ENCODE results near the gene SGO2. TPM values are rescaled to one million over a fixed set of nuclear protein-coding genes. Genes with fewer than 3 reads are reported as not detected.

The SGO2 gene
- total RNA-seq, 1 experiment from 2014 or later = 20.1 TPM

DNA sequence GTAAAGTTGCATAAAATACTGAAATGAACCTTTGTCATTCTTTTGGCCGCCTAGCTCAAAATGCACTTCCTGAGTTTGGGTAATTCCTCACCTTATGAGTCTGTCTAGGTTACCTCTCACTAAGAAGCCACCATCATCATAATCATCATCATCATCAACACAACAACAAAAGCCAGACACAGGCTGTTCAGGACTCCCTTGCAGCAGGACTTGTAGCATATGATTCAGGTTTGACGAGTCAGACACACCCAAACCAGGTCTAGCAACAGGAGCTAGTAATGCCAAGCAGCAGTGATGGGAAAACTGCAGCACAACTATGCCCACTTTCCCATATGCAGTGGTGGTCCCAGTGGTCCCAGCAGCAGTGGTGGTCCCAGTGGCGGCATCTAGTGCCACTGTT lies 2.8 kb upstream of the SGO2 start:
- no peaks in the 10 kb centered on the region for H3K27me3 Mint-ChIP-seq (ENCODE audit: insufficient read depth, unreplicated experiment)
- intact Hi-C loops (cut with micrococcal nuclease; ENCODE audit: unreplicated experiment) = no loop called here
- H3K9me3 Mint-ChIP-seq (ENCODE audit: unreplicated experiment) = peaks cover 4% of the 10 kb centered on the region
- H3K36me3 ChIP-seq (ENCODE audit: control insufficient read depth, insufficient read depth, low read length) = no peaks in the 10 kb centered on the region
- no peak overlapping the region for H3K4me3 ChIP-seq (ENCODE audit: low read depth, low read length)
- BruUV-seq (replicated peaks) = no TSS peak
- no peak for DNase-seq
- H3K4me3 Mint-ChIP-seq (ENCODE audit: unreplicated experiment) = no peak overlapping the region
- H3K4me1 ChIP-seq = peaks cover 15% of the 10 kb centered on the region; the same call in 1 of the 2 replicates
- H3K27ac Mint-ChIP-seq (ENCODE audit: unreplicated experiment) = no peak overlapping the region
- no peaks in the 10 kb centered on the region for H3K27me3 ChIP-seq (replicated peaks; ENCODE audit: control insufficient read depth, insufficient read depth, low read length)
- H3K4me1 Mint-ChIP-seq (ENCODE audit: low read depth, unreplicated experiment) = peaks cover 10% of the 10 kb centered on the region
- POLR2A ChIA-PET = no interaction called here
- CTCF ChIA-PET = no interaction called here
- TF ChIP-seq, protein P1, sequence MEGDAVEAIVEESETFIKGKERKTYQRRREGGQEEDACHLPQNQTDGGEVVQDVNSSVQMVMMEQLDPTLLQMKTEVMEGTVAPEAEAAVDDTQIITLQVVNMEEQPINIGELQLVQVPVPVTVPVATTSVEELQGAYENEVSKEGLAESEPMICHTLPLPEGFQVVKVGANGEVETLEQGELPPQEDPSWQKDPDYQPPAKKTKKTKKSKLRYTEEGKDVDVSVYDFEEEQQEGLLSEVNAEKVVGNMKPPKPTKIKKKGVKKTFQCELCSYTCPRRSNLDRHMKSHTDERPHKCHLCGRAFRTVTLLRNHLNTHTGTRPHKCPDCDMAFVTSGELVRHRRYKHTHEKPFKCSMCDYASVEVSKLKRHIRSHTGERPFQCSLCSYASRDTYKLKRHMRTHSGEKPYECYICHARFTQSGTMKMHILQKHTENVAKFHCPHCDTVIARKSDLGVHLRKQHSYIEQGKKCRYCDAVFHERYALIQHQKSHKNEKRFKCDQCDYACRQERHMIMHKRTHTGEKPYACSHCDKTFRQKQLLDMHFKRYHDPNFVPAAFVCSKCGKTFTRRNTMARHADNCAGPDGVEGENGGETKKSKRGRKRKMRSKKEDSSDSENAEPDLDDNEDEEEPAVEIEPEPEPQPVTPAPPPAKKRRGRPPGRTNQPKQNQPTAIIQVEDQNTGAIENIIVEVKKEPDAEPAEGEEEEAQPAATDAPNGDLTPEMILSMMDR (IDR thresholded peaks at IDR 0.05; ENCODE audit: insufficient read depth in 1 of 2, low read depth in 1 of 2, low read length in 1 of 2, severe bottlenecking in 1 of 2, unreplicated experiment in 1 of 2) = no peak
- H3K9me3 ChIP-seq = peaks cover under 1% of the 10 kb centered on the region; the same call in 1 of the 2 replicates
- H3K36me3 Mint-ChIP-seq (ENCODE audit: insufficient read depth, unreplicated experiment) = peaks cover 5% of the 10 kb centered on the region

DNA sequence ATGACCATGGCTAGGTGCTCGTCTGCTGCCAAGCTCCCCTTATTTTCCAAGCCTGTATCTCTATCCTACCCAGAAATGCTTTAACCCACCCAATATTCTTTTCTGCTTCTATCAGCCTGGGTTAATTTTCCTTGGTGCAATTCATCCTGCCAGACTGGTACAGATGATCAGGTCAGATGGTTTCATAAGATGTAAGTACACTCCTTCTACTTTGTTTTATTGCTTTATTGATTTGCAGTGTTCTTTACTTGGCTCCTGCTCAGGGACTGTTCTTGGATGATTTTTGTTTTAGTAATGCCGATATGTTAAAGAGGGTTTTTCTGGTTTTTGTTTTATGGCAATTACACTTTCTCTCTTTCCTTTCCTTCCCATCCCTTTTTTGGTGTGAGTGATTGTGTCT lies 2.4 kb upstream of the SGO2 start:
- H3K27ac Mint-ChIP-seq (ENCODE audit: unreplicated experiment) = no peak overlapping the region
- POLR2A ChIA-PET = no interaction called here
- peaks cover 5% of the 10 kb centered on the region for H3K36me3 Mint-ChIP-seq (ENCODE audit: insufficient read depth, unreplicated experiment)
- H3K27me3 Mint-ChIP-seq (ENCODE audit: insufficient read depth, unreplicated experiment) = no peaks in the 10 kb centered on the region
- H3K4me1 Mint-ChIP-seq (ENCODE audit: low read depth, unreplicated experiment) = peaks cover 14% of the 10 kb centered on the region
- CTCF ChIA-PET = interaction anchor here (0.8 kb wide), 1 partner anchor 142 kb away, joined by 3 read pairs; no protein-coding TSS in a partner anchor
- Histone ChIP-seq H3K27me3 (replicated peaks; ENCODE audit: control insufficient read depth, insufficient read depth, low read length) (no peaks in the 10 kb centered on the region), H3K9me3 (no peaks in the 10 kb centered on the region), H3K4me1 (peaks cover 15% of the 10 kb centered on the region; the same call in 1 of the 2 replicates), H3K36me3 (ENCODE audit: control insufficient read depth, insufficient read depth, low read length) (no peaks in the 10 kb centered on the region), H3K4me3 (ENCODE audit: low read depth, low read length) (no peak overlapping the region)
- TF ChIP-seq, protein P1 (IDR thresholded peaks at IDR 0.05; ENCODE audit: insufficient read depth in 1 of 2, low read depth in 1 of 2, low read length in 1 of 2, severe bottlenecking in 1 of 2, unreplicated experiment in 1 of 2) = no peak
- DNase-seq = no peak
- intact Hi-C loops (cut with micrococcal nuclease; ENCODE audit: unreplicated experiment) = no loop called here
- H3K4me3 Mint-ChIP-seq (ENCODE audit: unreplicated experiment) = no peak overlapping the region
- H3K9me3 Mint-ChIP-seq (ENCODE audit: unreplicated experiment) = no peaks in the 10 kb centered on the region
- BruUV-seq (replicated peaks) = no TSS peak

DNA sequence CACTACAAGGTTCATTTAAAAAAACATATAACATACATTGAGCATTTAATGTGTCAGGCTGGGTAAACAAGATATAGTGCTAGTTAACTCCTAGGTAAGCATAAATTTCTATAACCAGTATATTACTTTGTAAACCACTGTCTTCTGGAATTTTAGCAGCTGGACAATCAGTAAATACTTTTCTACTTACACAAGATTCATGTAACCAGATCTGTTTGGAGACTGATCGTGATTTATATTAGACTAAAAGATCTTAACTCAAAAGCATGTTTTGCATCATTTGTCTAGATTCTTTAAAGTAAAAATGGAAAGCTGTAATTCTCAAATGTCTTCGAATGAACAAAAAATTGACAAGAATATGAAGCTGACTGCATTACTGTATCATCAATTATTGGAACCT lies 941 bp upstream of the SGO2 start:
- no peaks in the 10 kb centered on the region for H3K27me3 ChIP-seq (replicated peaks; ENCODE audit: control insufficient read depth, insufficient read depth, low read length)
- BruUV-seq (replicated peaks) = no TSS peak
- peaks cover 15% of the 10 kb centered on the region; the same call in 1 of the 2 replicates for H3K4me1 ChIP-seq
- TF ChIP-seq, protein P1 (IDR thresholded peaks at IDR 0.05; ENCODE audit: insufficient read depth in 1 of 2, low read depth in 1 of 2, low read length in 1 of 2, severe bottlenecking in 1 of 2, unreplicated experiment in 1 of 2) = no peak
- POLR2A ChIA-PET = no interaction called here
- peak overlapping the region; percentile 67; the same call in 1 of the 2 replicates for H3K4me3 ChIP-seq (ENCODE audit: low read depth, low read length)
- Mint-ChIP-seq H3K4me3 (ENCODE audit: unreplicated experiment) (peak overlapping the region; percentile 67), H3K4me1 (ENCODE audit: low read depth, unreplicated experiment) (peaks cover 20% of the 10 kb centered on the region), H3K9me3 (ENCODE audit: unreplicated experiment) (no peaks in the 10 kb centered on the region), H3K27me3 (ENCODE audit: insufficient read depth, unreplicated experiment) (no peaks in the 10 kb centered on the region), H3K27ac (ENCODE audit: unreplicated experiment) (no peak overlapping the region), H3K36me3 (ENCODE audit: insufficient read depth, unreplicated experiment) (peaks cover 5% of the 10 kb centered on the region)
- H3K9me3 ChIP-seq = no peaks in the 10 kb centered on the region
- CTCF ChIA-PET = no interaction called here
- no peak for DNase-seq
- no peaks in the 10 kb centered on the region for H3K36me3 ChIP-seq (ENCODE audit: control insufficient read depth, insufficient read depth, low read length)
- intact Hi-C loops (cut with micrococcal nuclease; ENCODE audit: unreplicated experiment) = no loop called here
